ENCODE data around the gene EPAS1.
A peak's percentile ranks its signal among the peaks of the same experiment; 100 is the strongest.

- TF ChIP-seq REST (IDR thresholded peaks at IDR 0.05; ENCODE audit: borderline replicate concordance in 1 of 2, low read depth in 1 of 2, low read length in 2 of 2) (peak in 1 of 2 experiments; percentile 36; a peak in 1 of 4 replicates), CCDC6 (CRISPR knock-in tag; IDR thresholded peaks at IDR 0.05) (peak; percentile 83; the same call in 1 of the 2 replicates), EZH2 (conservative IDR thresholded peaks at IDR 0.05; ENCODE audit: low read depth, low read length) (no peak), CTCF (CRISPR knock-in tag; IDR thresholded peaks at IDR 0.05) (no peak), PRDM15 (CRISPR knock-in tag; IDR thresholded peaks at IDR 0.05) (no peak), IRF2 (CRISPR knock-in tag; IDR thresholded peaks at IDR 0.05) (peak; percentile 68; the same call in 1 of the 2 replicates), USF2 (IDR thresholded peaks at IDR 0.05; ENCODE audit: low read depth, low read length) (no peak), USF2 (CRISPR knock-in tag; IDR thresholded peaks at IDR 0.05; ENCODE audit: borderline replicate concordance) (no peak), SMARCE1 (IDR thresholded peaks at IDR 0.05; ENCODE audit: borderline replicate concordance) (no peak)
Measured at GRCh38 chr2:46306330-46306751, 9.1 kb downstream of the EPAS1 start.
